Tibial nerve (tissue), 4 donors: ENCODE results near the gene PRIM2. TPM values are rescaled to one million over a fixed set of nuclear protein-coding genes. Genes with fewer than 3 reads are reported as not detected.
"Not testable (repeated sequence)": the region's sequence is repeated elsewhere in the genome, so short reads cannot be mapped to it uniquely, and the experiment has no call there.

Experiments used
- DNase-seq, 2 donors: peaks; one replicate each; pipeline ENCODE4 v3.0.0-alpha.2; 2019; ENCODE audit warnings: low spot score in 2 of 2
- H3K27ac ChIP-seq, 4 donors: fragments of 200-600 bp; sonication (generic) in 3 of 4; one replicate each; pipeline ENCODE4 v1.5.1; 2017 to 2019; ENCODE audit warnings: mild to moderate bottlenecking in 1 of 4
- H3K27me3 ChIP-seq, 2 donors: fragments of 200-600 bp; sonication (generic) in 1 of 2; one replicate each; pipeline versions ENCODE4 v1.5.1 to v1.6.0; 2017 to 2019
- H3K36me3 ChIP-seq, 3 donors: fragments of 200-600 bp; sonication (generic); one replicate each; pipeline ENCODE4 v1.5.1; 2018 to 2019
- H3K4me1 ChIP-seq, 4 donors: fragments of 200-600 bp; sonication (generic) in 3 of 4; one replicate each; pipeline ENCODE4 v1.5.1; 2017 to 2019
- H3K4me3 ChIP-seq, 4 donors: fragments of 200-600 bp; sonication (generic) in 3 of 4; one replicate each; pipeline ENCODE4 v1.5.1; 2017 to 2019; ENCODE audit warnings: mild to moderate bottlenecking in 1 of 4, moderate library complexity in 1 of 4
- H3K9me3 ChIP-seq, 4 donors: fragments of 200-600 bp; sonication (generic) in 3 of 4; one replicate each; pipeline ENCODE4 v1.5.1; 2017 to 2019
- EP300 ChIP-seq, 2 donors: sonication (generic); formaldehyde crosslinking; IDR thresholded peaks; one replicate each; pipeline ENCODE4 v1.6.1; 2017; ENCODE audit warnings: antibody characterized with exemption in 2 of 2, mild to moderate bottlenecking in 1 of 2
- POLR2A ChIP-seq, 2 donors: fragments of 450-650 bp; IDR thresholded peaks; one replicate each; pipeline ENCODE4 v1.6.1; 2017; ENCODE audit warnings: antibody characterized with exemption in 2 of 2, mild to moderate bottlenecking in 2 of 2, moderate library complexity in 2 of 2
- WGBS, 2 donors: methylation state at CpG; one replicate each; pipeline ENCODE4 v1.1.5; 2018; 5-methylcytosine and 5-hydroxymethylcytosine counted together
- total RNA-seq, 4 donors: library from RNA; depleted of rRNA; stranded (reverse); fragments of >200 nt; gene quantifications; one replicate each; pipeline ENCODE4 v1.1.0, GENCODE V29; 2016
- TF ChIP-seq, protein P1 (sequence below), 5 experiments: fragments of 200-600 bp in 3 of 5; fragments of 450-650 bp in 2 of 5; sonication (generic) in 3 of 5; IDR thresholded peaks; one replicate each; pipeline ENCODE4 v1.5.1; 2016 to 2019; ENCODE audit warnings: antibody characterized with exemption in 5 of 5, mild to moderate bottlenecking in 3 of 5, moderate library complexity in 2 of 5

The PRIM2 gene
- total RNA-seq, 4 donors from 2014 or later: 8.4 to 12.9 (median 10.0) TPM

GRCh38 chr6:57305107-57305506 is 12.3 kb upstream of the PRIM2 start:
- TF ChIP-seq EP300 (IDR thresholded peaks at IDR 0.05): peak in 1 of 2 donors; percentile 6
- no peak for TF ChIP-seq POLR2A (IDR thresholded peaks at IDR 0.05)
- no peaks in the 10 kb centered on the region for H3K27me3 ChIP-seq
- no peaks in the 10 kb centered on the region for H3K36me3 ChIP-seq
- peak overlapping the region in 2 of 4 donors; percentile 59 to 79 for H3K27ac ChIP-seq
- H3K4me1 ChIP-seq: peaks cover 0 to 32% (median 8%) of the 10 kb centered on the region in 4 donors
- no peak for DNase-seq
- WGBS, 2 donors: 30 to 39% methylated on average over 3 of the region's 3 CpGs
- H3K9me3 ChIP-seq: no peaks in the 10 kb centered on the region
- H3K4me3 ChIP-seq: no peak overlapping the region

DNA sequence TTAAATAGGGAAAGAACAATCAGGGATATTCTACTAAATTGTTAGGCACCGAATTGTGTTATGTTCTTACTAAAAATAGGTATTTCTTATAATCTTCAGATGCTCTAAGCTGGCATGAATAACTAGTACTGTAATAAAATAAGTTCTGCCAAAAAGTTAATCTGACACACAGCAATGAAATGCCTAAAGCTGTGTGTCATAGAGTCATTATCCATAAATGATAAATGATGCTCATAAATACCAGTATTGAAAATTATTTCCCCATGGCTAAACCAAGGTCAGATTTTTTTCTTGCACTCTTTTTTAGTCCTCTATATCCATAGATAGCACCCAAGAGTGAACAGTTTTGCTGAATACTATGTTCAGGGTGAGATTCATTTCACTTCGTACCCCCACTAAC is 11.7 kb upstream of the PRIM2 start:
- DNase-seq: no peak
- Histone ChIP-seq H3K4me3 (no peak overlapping the region), H3K4me1 (peaks cover 0 to 32% (median 8%) of the 10 kb centered on the region in 4 donors), H3K27ac (peak overlapping the region in 2 of 4 donors; percentile 59 to 79), H3K27me3 (no peaks in the 10 kb centered on the region), H3K36me3 (no peaks in the 10 kb centered on the region), H3K9me3 (no peaks in the 10 kb centered on the region)
- 41 to 50% methylated on average over 2 of the region's 2 CpGs for WGBS, 2 donors
- TF ChIP-seq, protein P1, sequence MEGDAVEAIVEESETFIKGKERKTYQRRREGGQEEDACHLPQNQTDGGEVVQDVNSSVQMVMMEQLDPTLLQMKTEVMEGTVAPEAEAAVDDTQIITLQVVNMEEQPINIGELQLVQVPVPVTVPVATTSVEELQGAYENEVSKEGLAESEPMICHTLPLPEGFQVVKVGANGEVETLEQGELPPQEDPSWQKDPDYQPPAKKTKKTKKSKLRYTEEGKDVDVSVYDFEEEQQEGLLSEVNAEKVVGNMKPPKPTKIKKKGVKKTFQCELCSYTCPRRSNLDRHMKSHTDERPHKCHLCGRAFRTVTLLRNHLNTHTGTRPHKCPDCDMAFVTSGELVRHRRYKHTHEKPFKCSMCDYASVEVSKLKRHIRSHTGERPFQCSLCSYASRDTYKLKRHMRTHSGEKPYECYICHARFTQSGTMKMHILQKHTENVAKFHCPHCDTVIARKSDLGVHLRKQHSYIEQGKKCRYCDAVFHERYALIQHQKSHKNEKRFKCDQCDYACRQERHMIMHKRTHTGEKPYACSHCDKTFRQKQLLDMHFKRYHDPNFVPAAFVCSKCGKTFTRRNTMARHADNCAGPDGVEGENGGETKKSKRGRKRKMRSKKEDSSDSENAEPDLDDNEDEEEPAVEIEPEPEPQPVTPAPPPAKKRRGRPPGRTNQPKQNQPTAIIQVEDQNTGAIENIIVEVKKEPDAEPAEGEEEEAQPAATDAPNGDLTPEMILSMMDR (IDR thresholded peaks at IDR 0.05): no peak
- TF ChIP-seq EP300 (IDR thresholded peaks at IDR 0.05) (no peak), POLR2A (IDR thresholded peaks at IDR 0.05) (no peak)

GRCh38 chr6:57306273-57306672 is 11.2 kb upstream of the PRIM2 start:
- Histone ChIP-seq H3K4me1 (peaks cover 0 to 32% (median 8%) of the 10 kb centered on the region in 4 donors), H3K27ac (no peak overlapping the region)

DNA sequence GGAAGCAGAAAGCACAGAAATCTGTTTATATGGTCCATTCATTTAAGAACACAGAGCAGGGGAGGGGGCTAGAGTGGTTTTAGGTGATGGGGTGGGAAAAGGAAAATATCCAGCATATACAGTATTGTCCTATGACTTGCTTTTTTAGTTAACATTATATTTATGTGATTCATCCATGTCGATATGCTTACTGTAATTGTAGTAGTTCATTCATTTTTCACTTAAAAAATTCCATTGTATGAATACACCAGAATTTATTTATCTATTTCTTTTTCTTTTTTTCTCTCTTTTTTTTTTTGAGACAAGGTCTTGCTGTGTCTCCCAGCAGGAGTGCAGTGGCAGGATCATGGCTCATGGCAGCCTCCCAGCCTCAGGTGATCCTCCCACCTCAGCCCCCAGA is 9.6 kb upstream of the PRIM2 start:
- no peaks in the 10 kb centered on the region for H3K9me3 ChIP-seq
- WGBS, 2 donors: 77 to 87% methylated on average over 1 of the region's 1 CpG
- H3K4me1 ChIP-seq: peaks cover 0 to 26% (median 8%) of the 10 kb centered on the region in 4 donors
- DNase-seq: no peak
- H3K27ac ChIP-seq: no peak overlapping the region
- H3K4me3 ChIP-seq: no peak overlapping the region
- no peaks in the 10 kb centered on the region for H3K36me3 ChIP-seq
- TF ChIP-seq EP300 (IDR thresholded peaks at IDR 0.05) (no peak), POLR2A (IDR thresholded peaks at IDR 0.05) (no peak)
- TF ChIP-seq, protein P1 (IDR thresholded peaks at IDR 0.05): no peak
- H3K27me3 ChIP-seq: no peaks in the 10 kb centered on the region

More at GRCh38 chr6:57306273-57306672, 11.2 kb upstream of the PRIM2 start:
- no peak for DNase-seq
- 68 to 77% methylated on average over 5 of the region's 5 CpGs for WGBS, 2 donors
- Histone ChIP-seq H3K4me3 (no peak overlapping the region), H3K27me3 (no peaks in the 10 kb centered on the region), H3K36me3 (no peaks in the 10 kb centered on the region), H3K9me3 (no peaks in the 10 kb centered on the region)
- TF ChIP-seq POLR2A (IDR thresholded peaks at IDR 0.05): no peak
- TF ChIP-seq, protein P1 (IDR thresholded peaks at IDR 0.05): no peak
- TF ChIP-seq EP300 (IDR thresholded peaks at IDR 0.05): no peak

DNA sequence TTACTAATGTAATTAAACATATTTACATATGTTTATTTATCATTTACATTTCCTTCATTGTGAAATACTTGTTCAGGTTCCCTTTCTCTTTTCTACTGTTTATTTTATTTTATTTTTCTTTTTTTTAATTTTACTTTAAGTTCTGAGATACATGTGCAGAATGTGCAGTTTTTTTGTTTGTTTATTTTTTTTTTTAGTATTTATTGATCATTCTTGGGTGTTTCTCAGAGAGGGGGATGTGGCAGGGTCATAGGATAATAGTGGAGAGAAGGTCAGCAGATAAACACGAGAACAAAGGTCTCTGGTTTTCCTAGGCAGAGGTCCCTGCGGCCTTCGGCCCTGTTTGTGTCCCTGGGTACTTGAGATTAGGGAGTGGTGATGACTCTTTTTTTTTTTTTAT is 8.7 kb upstream of the PRIM2 start:
- H3K36me3 ChIP-seq, H3K4me3 ChIP-seq: not testable (repeated sequence)
- WGBS, 2 donors: 82 to 88% methylated on average over 2 to 3 of the region's 3 CpGs

GRCh38 chr6:57310095-57310816 is 7.2 kb upstream of the PRIM2 start:
- not testable (repeated sequence) for H3K4me1 ChIP-seq, H3K27ac ChIP-seq, DNase-seq, H3K27me3 ChIP-seq, H3K36me3 ChIP-seq, H3K4me3 ChIP-seq, H3K9me3 ChIP-seq
- WGBS, 2 donors: 88 to 95% methylated on average over 21 of the region's 21 CpGs

More for the DNA sequence above, 8.7 kb upstream of the PRIM2 start:
- H3K27ac ChIP-seq, H3K9me3 ChIP-seq, DNase-seq, H3K27me3 ChIP-seq: not testable (repeated sequence)
- H3K4me1 ChIP-seq: peaks cover 0 to 22% (median 6%) of the 10 kb centered on the region in 4 donors
